Osteoblast (primary cell): Measurements from ENCODE around the gene ATP1B1. TPM values are rescaled to one million over a fixed set of nuclear protein-coding genes. Genes with fewer than 3 reads are reported as not detected.
A peak's percentile ranks its signal among the peaks of the same experiment; 100 is the strongest.

Experiments
- DNase-seq: peaks from one replicate; pipeline ENCODE4 v3.0.0; 2011; ENCODE audit warnings: low spot score, mixed read lengths; ENCODE audit not compliant: insufficient read length; ENCODE audit errors: missing footprints
- H2AFZ ChIP-seq: 2 replicates; pipeline ENCODE4 v1.6.0; 2011; ENCODE audit warnings: mild to moderate bottlenecking, low read length
- H3K27ac ChIP-seq: 2 replicates; pipeline ENCODE4 v1.5.1; 2011; ENCODE audit warnings: mild to moderate bottlenecking, low read depth, low read length, moderate library complexity
- H3K27me3 ChIP-seq: 2 replicates; pipeline ENCODE4 v1.6.0; 2012; ENCODE audit warnings: mild to moderate bottlenecking, control low read depth, inconsistent platforms, low read length, moderate library complexity; ENCODE audit not compliant: insufficient read depth
- H3K36me3 ChIP-seq: 2 replicates; pipeline ENCODE4 v1.5.1; 2011; ENCODE audit warnings: mild to moderate bottlenecking, low read length, control low read depth, moderate library complexity; ENCODE audit not compliant: insufficient read depth
- H3K4me1 ChIP-seq: 2 replicates; pipeline ENCODE4 v1.5.1; 2011; ENCODE audit warnings: mild to moderate bottlenecking, low read length, control low read depth, moderate library complexity; ENCODE audit not compliant: insufficient read depth
- H3K4me2 ChIP-seq: 2 replicates; pipeline ENCODE4 v1.6.0; 2011; ENCODE audit warnings: mild to moderate bottlenecking, low read length; ENCODE audit not compliant: insufficient read depth
- H3K4me3 ChIP-seq: fragments of 200-600 bp; sonication (generic); 3 replicates; pipeline ENCODE4 v1.5.1; 2012; ENCODE audit warnings: mild to moderate bottlenecking, low read length, inconsistent platforms; ENCODE audit not compliant: insufficient read depth
- H3K79me2 ChIP-seq: 2 replicates; pipeline ENCODE4 v1.6.0; 2012; ENCODE audit warnings: mild to moderate bottlenecking, low read length, control low read depth, inconsistent platforms; ENCODE audit not compliant: insufficient read depth
- H3K9me3 ChIP-seq: 2 replicates; pipeline ENCODE4 v1.5.1; 2011; ENCODE audit warnings: low read depth, low read length, control low read depth
- H4K20me1 ChIP-seq: 2 replicates; pipeline ENCODE4 v1.6.0; 2012; ENCODE audit warnings: mild to moderate bottlenecking, low read length, control low read depth; ENCODE audit not compliant: insufficient read depth
- total RNA-seq: library from RNA; depleted of rRNA; stranded (reverse); fragments of >200 nt; gene quantifications from 2 replicates; pipeline ENCODE4 v1.2.3, GENCODE V29; 2012
- TF ChIP-seq, protein P1 (sequence below): IDR thresholded peaks from 2 replicates; pipeline ENCODE4 v1.5.1; 2011; ENCODE audit warnings: mild to moderate bottlenecking, low read depth, low read length, moderate library complexity; ENCODE audit errors: extremely low read depth

The ATP1B1 gene
- total RNA-seq, 1 donor, result 8.3 TPM

DNA sequence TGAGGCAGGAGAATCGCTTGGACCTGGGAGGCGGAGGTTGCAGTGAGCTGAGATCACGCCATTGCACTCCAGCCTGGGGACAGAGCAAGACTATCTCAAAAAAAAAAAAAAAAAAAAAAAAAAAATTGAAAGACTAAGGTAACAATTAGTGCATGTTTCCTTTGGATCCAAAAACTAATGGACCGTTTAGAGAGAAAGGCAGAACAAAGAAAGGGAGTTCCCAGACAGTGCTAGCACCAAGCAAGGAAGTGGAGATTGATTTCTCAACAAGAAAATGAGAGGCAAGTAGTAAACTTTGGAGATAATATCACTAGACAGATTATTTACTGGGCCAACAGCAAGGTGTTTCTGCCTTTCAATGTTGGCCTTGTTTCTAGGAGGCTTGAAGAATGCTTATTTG lies 24.2 kb downstream of the ATP1B1 start:
- no peak overlapping the region for H2AFZ ChIP-seq
- H3K9me3 ChIP-seq, result no peaks in the 10 kb centered on the region
- TF ChIP-seq, protein P1, sequence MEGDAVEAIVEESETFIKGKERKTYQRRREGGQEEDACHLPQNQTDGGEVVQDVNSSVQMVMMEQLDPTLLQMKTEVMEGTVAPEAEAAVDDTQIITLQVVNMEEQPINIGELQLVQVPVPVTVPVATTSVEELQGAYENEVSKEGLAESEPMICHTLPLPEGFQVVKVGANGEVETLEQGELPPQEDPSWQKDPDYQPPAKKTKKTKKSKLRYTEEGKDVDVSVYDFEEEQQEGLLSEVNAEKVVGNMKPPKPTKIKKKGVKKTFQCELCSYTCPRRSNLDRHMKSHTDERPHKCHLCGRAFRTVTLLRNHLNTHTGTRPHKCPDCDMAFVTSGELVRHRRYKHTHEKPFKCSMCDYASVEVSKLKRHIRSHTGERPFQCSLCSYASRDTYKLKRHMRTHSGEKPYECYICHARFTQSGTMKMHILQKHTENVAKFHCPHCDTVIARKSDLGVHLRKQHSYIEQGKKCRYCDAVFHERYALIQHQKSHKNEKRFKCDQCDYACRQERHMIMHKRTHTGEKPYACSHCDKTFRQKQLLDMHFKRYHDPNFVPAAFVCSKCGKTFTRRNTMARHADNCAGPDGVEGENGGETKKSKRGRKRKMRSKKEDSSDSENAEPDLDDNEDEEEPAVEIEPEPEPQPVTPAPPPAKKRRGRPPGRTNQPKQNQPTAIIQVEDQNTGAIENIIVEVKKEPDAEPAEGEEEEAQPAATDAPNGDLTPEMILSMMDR, result no peak
- no peaks in the 10 kb centered on the region for H3K27me3 ChIP-seq
- H3K4me1 ChIP-seq, result peaks cover 23% of the 10 kb centered on the region
- H3K4me2 ChIP-seq, result no peak overlapping the region
- no peaks in the 10 kb centered on the region for H4K20me1 ChIP-seq
- H3K79me2 ChIP-seq, result no peaks in the 10 kb centered on the region
- H3K4me3 ChIP-seq, result no peak overlapping the region
- no peak for DNase-seq
- H3K27ac ChIP-seq, result no peak overlapping the region
- H3K36me3 ChIP-seq, result peaks cover 5% of the 10 kb centered on the region

DNA sequence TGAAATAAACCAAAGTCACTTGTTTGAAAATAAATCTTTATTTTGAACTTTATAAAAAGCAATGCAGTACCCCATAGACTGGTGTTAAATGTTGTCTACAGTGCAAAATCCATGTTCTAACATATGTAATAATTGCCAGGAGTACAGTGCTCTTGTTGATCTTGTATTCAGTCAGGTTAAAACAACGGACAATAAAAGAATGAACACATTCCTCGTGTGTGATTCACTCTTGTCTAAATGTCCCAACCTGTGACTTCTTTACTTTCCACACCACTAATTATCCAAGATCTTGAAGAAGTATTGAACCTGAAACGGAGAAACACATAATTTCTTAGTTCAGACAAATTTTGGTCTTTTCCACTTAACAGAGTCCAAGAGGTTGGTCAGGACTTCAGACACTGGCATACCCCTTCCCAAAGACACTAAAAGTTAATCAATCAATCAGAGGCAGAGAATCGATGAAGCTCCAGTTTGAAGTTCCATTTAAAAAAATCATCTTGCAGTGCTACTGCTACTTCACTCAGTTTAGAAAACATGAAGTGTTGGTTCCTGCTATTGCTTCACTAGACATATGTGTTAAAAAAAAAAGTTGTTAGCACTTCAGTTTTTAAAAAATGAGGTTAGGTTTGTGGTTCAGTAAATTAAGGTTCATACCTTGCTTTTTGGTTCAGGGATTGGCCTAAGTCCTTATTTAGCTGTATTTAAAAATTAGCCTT lies 26.2 kb downstream of the ATP1B1 start:
- Histone ChIP-seq H3K27me3 (no peaks in the 10 kb centered on the region), H2AFZ (no peak overlapping the region), H3K4me3 (no peak overlapping the region), H3K36me3 (peaks cover 5% of the 10 kb centered on the region), H3K27ac (no peak overlapping the region), H4K20me1 (no peaks in the 10 kb centered on the region), H3K4me1 (peaks cover 18% of the 10 kb centered on the region), H3K9me3 (no peaks in the 10 kb centered on the region), H3K79me2 (no peaks in the 10 kb centered on the region), H3K4me2 (no peak overlapping the region)
- TF ChIP-seq, protein P1, result no peak
- no peak for DNase-seq

DNA sequence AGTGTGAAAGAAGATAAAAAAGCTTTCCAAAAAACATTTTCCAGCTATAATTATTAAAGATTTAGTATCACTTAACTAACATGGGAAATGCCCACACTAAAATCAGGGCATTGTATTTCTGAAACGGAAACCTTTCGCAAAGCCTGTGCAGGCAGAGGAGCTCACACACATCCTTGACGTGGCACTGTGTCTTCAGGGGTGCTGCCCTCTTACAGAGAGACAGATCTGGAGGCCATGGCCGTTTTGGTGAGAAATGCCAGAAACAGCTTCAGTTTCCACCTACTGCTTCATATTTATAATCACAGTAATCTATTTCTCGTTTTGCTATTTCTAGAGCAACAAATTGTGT lies 26.7 kb downstream of the ATP1B1 start:
- no peak overlapping the region for H3K4me3 ChIP-seq
- no peaks in the 10 kb centered on the region for H4K20me1 ChIP-seq
- TF ChIP-seq, protein P1, result no peak
- DNase-seq, result no peak
- H3K27ac ChIP-seq, result no peak overlapping the region
- H3K79me2 ChIP-seq, result no peaks in the 10 kb centered on the region
- no peak overlapping the region for H3K4me2 ChIP-seq
- peaks cover 5% of the 10 kb centered on the region for H3K36me3 ChIP-seq
- H3K9me3 ChIP-seq, result no peaks in the 10 kb centered on the region
- no peak overlapping the region for H2AFZ ChIP-seq
- H3K4me1 ChIP-seq, result peaks cover 18% of the 10 kb centered on the region
- H3K27me3 ChIP-seq, result no peaks in the 10 kb centered on the region

DNA sequence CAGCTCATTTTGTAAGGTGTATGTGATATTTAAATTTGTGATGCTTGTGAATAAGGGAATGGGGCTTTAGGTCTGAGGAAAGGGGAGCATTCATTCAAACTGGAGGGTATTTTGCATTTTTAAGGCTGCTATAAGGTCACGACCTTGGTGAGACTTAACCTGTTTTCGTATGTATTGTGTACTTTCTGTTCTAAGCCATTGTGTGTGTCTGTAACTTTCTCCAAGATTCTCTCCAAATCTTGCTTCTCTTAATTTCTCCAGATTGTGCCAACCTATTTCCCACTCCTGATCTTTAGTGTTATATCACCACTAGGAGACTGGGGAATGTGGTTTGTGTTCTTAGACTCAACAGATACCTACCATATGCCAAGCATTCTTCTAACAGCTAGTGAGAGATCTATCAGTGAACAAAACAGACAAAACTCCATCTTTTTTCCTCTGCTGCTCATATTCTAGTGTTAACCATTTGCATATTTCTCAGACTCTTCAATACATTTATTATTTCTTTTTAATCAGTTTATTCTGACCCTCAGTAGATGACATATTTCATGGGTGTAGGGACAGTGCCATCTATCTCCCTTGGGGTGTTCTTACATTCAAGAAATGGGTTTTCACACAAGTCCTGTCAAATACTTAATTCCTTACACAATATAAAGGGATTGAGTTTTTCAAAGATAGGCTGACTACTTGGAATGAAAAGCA lies 27.5 kb downstream of the ATP1B1 start:
- H2AFZ ChIP-seq, result no peak overlapping the region
- no peaks in the 10 kb centered on the region for H4K20me1 ChIP-seq
- H3K4me2 ChIP-seq, result no peak overlapping the region
- peaks cover 11% of the 10 kb centered on the region for H3K4me1 ChIP-seq
- H3K36me3 ChIP-seq, result peaks cover 5% of the 10 kb centered on the region
- no peak overlapping the region for H3K27ac ChIP-seq
- TF ChIP-seq, protein P1, result peak; percentile 15
- no peak overlapping the region for H3K4me3 ChIP-seq
- no peak for DNase-seq
- H3K9me3 ChIP-seq, result no peaks in the 10 kb centered on the region
- no peaks in the 10 kb centered on the region for H3K27me3 ChIP-seq
- H3K79me2 ChIP-seq, result no peaks in the 10 kb centered on the region
